RCC 7860 (cell line): ENCODE measurements around the gene HESX1.

ENCODE experiments used
- DNase-seq: peaks from one replicate; pipeline ENCODE4 v3.0.0-alpha.2; 2015; ENCODE audit warnings: low spot score
- FAIRE-seq: peaks from 2 replicates; lab custom pipeline; 2012; peaks lifted over from hg19 to GRCh38; lab: Jason Lieb, UNC

The HESX1 gene

GRCh38 chr3:57169108-57169507 lies 30.7 kb downstream of the HESX1 start:
- DNase-seq (peak; percentile 22), FAIRE-seq (peak; percentile 53)

GRCh38 chr3:57168151-57168550 lies 31.6 kb downstream of the HESX1 start:
- no peak for DNase-seq

GRCh38 chr3:57166660-57167059 lies 33.1 kb downstream of the HESX1 start:
- FAIRE-seq (no peak), DNase-seq (no peak)

More at GRCh38 chr3:57168151-57168550, 31.6 kb downstream of the HESX1 start:
- no peak for FAIRE-seq

GRCh38 chr3:57165641-57166040 lies 34.1 kb downstream of the HESX1 start:
- DNase-seq: no peak
- FAIRE-seq: no peak

- DNase-seq: peak; percentile 34
- FAIRE-seq: no peak
Measured at GRCh38 chr3:57164657-57165573, 34.9 kb downstream of the HESX1 start, which contains the start of gene IL17RD. Gene IL17RD, minus strand, starts transcription at chr3:57165353. Its CDS starts 67 bp downstream, at chr3:57165286.

- no peak for FAIRE-seq
- DNase-seq: no peak
Measured at GRCh38 chr3:57164217-57164656, 35.5 kb downstream of the HESX1 start.

- FAIRE-seq (no peak), DNase-seq (no peak)
Measured at GRCh38 chr3:57163751-57164150, 36.0 kb downstream of the HESX1 start.

GRCh38 chr3:57161915-57162314 lies 37.9 kb downstream of the HESX1 start:
- DNase-seq (no peak), FAIRE-seq (no peak)

GRCh38 chr3:57160765-57161538 lies 38.8 kb downstream of the HESX1 start:
- DNase-seq: no peak
- no peak for FAIRE-seq

- no peak for DNase-seq
- FAIRE-seq: no peak
Measured at GRCh38 chr3:57160076-57160764, 39.6 kb downstream of the HESX1 start.

GRCh38 chr3:57158813-57159738 lies 40.7 kb downstream of the HESX1 start:
- no peak for FAIRE-seq
- DNase-seq: no peak

GRCh38 chr3:57158325-57158724 lies 41.5 kb downstream of the HESX1 start:
- no peak for FAIRE-seq
- DNase-seq: no peak

GRCh38 chr3:57157545-57157944 lies 42.2 kb downstream of the HESX1 start:
- DNase-seq (no peak), FAIRE-seq (no peak)

GRCh38 chr3:57155310-57155643 lies 44.5 kb downstream of the HESX1 start:
- DNase-seq (no peak), FAIRE-seq (no peak)

- FAIRE-seq (no peak), DNase-seq (no peak)
Measured at GRCh38 chr3:57154470-57155309, 45.1 kb downstream of the HESX1 start.

GRCh38 chr3:57152151-57153143 lies 47.3 kb downstream of the HESX1 start:
- FAIRE-seq (no peak), DNase-seq (no peak)

- no peak for FAIRE-seq
- no peak for DNase-seq
Measured at GRCh38 chr3:57151749-57152148, 48.0 kb downstream of the HESX1 start.

GRCh38 chr3:57151021-57151449 lies 48.7 kb downstream of the HESX1 start:
- DNase-seq: no peak
- FAIRE-seq: no peak
